ENCODE data around the gene PLA1A.

DNA sequence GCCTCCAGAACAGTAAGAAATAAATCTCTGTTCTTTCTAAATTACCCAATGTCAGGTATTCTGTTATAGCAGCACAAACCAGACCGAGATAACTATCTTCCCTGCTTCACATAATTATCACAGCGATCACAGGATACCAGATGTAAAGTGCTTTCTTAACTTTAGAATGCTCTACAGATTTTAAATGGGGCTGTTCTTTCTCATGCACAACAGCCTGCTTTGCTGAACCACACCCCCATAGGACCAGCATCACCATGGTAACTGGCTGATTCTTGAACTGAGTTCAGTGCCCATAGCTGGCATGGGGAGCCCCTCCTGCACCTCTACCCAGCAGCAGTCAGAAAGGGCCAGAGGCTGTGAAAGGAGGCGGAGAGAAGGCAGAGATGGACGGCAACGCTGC is 46.1 kb upstream of the PLA1A start:
- TF ChIP-seq, protein P1, sequence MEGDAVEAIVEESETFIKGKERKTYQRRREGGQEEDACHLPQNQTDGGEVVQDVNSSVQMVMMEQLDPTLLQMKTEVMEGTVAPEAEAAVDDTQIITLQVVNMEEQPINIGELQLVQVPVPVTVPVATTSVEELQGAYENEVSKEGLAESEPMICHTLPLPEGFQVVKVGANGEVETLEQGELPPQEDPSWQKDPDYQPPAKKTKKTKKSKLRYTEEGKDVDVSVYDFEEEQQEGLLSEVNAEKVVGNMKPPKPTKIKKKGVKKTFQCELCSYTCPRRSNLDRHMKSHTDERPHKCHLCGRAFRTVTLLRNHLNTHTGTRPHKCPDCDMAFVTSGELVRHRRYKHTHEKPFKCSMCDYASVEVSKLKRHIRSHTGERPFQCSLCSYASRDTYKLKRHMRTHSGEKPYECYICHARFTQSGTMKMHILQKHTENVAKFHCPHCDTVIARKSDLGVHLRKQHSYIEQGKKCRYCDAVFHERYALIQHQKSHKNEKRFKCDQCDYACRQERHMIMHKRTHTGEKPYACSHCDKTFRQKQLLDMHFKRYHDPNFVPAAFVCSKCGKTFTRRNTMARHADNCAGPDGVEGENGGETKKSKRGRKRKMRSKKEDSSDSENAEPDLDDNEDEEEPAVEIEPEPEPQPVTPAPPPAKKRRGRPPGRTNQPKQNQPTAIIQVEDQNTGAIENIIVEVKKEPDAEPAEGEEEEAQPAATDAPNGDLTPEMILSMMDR (IDR thresholded peaks at IDR 0.05), result no peak
- no peak for TF ChIP-seq POLR2A (IDR thresholded peaks at IDR 0.05)
